HG03575 (cell line): Measurements from ENCODE around the gene CSH1.
"Not testable (repeated sequence)": the region's sequence is repeated elsewhere in the genome, so short reads cannot be mapped to it uniquely, and the experiment has no call there.

Experiments
- ATAC-seq: cut with Tn5 transposase; IDR thresholded peaks from one replicate; pipeline ENCODE4 v1.9.1; 2021; ENCODE audit not compliant: unreplicated experiment, insufficient number of reproducible peaks, low FRiP score; ENCODE audit errors: extremely low read depth

Gene CSH1

DNA sequence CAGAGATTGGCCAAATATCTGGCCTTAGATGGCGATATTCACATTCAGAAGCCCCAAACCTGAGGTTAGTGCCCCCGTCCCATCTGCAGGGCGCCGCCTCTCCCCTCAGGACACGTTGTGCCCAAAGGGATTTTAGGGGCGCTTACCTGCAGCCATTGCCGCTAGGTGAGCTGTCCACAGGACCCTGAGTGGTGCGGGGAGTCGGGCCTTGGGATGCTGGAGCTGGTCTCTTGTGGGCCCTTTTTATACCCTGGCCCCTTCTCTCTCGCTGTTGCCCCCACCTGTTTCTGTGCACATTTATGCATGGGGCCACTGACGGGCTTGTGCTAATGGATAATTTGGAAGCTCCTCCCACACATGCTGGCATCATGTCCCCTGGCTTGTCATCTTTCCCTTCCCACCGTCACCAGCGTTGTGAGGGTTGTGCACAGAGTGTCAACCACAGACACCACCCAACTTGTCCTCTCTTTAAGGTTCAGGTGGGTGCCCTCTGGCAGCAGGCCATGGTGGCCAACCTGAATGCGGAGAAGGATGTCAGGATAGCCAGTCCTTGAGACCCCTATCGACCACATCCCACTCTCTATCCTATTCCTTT, 14.8 kb upstream of the CSH1 start, which contains the start of gene CSHL1:
Gene CSHL1 (minus strand): TSS at position 218 of the 595 bp plus-strand sequence. CDS start 62 bp downstream, at position 156.
- no peak for ATAC-seq

DNA sequence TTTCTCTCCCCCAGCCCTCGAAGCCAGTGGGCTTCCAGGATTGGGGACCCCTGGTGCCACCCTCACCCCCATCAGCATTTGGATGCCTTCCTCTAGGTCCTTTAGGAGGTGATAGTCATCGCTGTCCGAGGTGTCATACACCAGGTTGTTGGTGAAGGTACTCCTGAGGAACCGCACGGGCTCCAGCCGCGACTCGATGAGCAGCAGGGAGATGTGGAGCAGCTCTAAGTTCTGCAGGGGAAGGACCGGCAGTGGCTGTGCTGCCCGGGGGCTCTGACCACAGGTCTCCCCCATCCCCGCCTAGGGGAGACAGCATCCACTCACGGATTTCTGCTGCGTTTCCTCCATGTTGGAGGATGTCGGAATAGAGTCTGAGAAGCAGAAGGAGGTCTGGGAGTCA, 13.7 kb upstream of the CSH1 start:
- ATAC-seq: no peak

DNA sequence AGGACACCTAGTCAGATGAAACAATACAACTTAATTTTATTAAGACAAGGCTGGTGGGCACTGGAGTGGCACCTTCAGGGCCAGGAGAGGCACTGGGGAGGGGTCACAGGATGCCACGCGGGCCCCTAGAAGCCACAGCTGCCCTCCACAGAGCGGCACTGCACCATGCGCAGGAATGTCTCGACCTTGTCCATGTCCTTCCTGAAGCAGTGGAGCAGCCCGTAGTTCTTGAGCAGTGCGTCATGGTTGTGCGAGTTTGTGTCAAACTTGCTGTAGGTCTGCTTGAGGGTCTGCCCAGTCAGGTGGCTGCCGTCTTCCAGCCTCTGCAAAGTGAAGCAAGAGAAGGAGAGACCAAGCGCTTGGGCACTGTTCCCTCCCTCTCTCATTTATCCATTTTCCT, 13.2 kb upstream of the CSH1 start:
- not testable (repeated sequence) for ATAC-seq

GRCh38 chr17:63907161-63907778, 10.9 kb upstream of the CSH1 start:
- not testable (repeated sequence) for ATAC-seq

DNA sequence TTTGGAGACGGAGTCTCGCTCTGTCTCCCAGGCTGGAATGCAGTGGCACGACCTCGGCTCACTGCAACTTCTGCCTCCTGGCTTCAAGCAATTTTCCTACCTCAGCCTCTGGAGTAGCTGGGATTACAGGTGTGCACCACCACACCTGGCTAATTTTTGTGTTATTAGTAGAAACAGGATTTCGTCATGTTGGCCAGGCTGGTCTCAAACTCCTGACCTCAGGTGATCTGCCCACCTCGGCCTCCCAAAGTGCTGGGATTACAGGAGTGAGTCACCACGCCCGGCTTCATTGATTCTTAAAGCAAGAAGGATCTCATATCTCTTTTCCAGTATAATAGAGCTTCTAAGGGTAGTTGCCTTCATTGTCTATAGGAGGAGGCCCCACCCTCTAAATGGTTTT, 8.4 kb upstream of the CSH1 start:
- not testable (repeated sequence) for ATAC-seq

- not testable (repeated sequence) for ATAC-seq
These were observed 7.4 kb upstream of the CSH1 start for GRCh38 chr17:63903787-63904201.

GRCh38 chr17:63901971-63902370, 5.6 kb upstream of the CSH1 start:
- ATAC-seq: not testable (repeated sequence)

GRCh38 chr17:63898899-63899798, 2.8 kb upstream of the CSH1 start:
- not testable (repeated sequence) for ATAC-seq

- not testable (repeated sequence) for ATAC-seq
These were observed 1.6 kb downstream of the CSH1 start for GRCh38 chr17:63894821-63895220.

DNA sequence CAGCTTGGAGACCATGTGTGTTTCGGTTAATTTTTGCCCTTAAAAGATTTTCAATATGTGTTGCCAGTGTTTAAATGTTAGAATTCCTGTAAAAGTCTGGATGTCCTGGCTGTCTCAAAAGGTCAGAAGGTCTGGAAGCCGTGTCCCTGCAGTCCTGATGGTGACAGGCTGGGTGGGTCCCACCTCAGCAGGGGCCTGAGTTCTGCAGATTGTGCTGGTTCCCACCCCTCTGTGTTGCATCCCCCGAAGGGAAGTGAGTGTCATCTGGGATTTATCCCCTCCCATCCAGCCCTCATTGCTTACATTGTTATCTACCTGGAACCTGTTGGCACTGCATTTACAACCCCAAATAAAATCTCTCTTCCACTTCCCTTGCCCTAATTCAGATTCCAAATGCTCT, 2.4 kb downstream of the CSH1 start:
- not testable (repeated sequence) for ATAC-seq

DNA sequence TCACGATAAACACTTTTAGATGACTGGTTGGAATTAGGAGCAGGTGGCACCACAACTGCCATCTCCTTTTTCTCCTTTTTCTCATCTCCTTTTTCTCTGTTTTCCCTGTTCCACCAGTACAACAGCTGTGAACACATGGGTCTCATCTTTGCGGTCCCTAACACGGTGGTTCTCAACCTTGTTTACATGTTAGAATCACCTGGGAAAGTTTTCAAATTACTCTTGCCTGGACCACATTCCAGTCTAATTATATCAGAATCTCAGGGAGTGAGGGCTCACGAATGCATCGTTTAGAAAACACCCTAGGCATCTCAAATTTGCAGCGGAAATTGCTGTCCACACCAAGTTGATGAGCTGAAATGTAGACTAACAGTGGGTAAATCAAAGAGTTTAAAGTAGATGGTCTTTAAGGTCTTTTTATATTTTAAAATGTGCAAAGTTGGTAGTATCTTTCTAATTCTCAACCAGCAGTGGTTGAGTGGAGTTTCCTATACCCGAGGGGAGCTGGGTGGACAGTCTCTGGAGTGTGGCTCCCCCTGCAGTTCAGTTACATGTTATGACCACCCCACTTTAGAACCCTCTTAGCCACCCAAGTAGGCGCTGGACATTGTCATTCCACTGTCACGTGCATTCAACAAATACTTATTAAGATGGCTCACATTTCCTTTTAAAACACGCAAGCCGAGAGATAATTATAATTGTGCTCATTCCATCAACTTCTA, 3.9 kb downstream of the CSH1 start:
- ATAC-seq: not testable (repeated sequence)

DNA sequence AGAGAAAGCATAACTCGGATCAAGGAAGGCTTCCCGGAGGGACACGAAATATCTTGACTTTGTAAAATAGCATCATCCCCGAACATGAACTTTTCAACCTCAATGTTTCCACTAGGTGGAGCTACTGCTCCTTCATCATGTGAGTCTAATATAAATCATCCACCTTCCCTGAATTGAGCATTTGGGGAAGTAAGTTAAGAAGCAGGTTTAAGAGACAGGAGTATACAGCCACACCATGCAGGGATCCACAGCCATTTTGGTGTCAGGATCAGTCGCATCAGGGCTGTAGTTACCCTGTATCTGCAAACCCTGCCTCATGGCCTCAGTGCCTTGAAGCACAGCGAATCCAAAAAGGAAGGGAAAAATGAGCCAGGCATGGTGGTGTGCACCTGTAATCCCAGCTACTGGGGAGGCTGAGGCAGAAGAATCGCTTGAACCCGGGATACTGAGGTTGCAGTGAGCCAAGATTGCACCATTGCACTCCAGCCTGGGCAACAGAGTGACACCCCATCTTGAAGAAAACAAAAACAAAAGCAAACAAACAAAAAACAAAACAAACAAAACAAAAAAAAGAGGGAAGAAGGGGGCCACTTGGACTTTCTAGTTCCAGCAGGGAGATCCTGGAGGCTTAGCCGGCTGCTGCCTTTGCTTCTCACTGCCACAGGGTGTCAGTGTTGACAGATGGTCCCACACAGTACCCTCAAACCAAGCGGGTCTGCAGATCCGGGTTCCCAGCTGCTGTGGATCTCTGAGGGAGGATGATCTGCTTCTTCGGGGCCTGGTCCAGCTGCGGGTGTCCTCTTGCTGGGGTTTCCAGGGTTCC, 7.1 kb downstream of the CSH1 start:
- ATAC-seq: not testable (repeated sequence)

DNA sequence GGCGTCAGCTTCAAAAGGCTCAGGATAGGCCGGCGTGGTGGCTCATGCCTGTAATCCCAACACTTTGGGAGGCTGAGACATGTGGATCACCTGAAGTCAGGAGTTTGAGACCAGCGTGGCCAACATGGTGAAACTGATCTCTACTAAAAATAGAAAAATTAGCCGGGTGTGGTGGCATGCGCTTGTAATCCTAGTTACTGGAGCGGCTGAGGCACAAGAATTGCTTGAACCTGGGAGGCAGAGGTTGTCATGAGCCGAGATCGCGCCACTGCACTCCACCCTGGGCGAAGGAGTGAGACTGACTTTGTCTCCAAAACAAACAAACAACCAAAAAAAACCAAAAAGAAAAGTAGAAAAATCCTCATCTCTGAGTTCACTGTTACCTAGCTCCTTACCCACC, 11.3 kb downstream of the CSH1 start:
- not testable (repeated sequence) for ATAC-seq

DNA sequence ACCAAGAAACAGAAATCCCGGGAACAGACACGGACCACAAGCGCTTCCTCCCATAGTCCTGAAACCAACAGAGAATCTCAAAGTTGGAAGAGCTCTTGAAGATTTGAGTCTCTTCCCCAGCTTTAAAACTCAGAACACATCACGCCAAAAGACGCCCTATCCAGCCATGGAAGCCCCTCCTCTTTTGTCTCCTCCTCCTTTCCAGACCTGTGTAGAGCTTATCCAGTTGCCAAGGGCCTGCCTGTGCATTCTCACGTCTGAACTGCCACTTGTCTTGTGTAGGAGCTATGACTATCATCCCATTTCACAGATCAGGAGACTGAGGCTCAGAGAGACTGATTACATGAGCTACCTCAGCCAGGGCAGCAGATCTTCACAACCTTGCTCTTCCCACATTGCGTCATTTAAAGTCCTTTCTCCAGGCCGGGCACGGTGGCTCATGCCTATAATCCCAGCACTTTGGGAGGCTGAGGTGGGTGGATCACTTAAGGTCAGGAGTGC, 13.7 kb downstream of the CSH1 start:
- not testable (repeated sequence) for ATAC-seq

DNA sequence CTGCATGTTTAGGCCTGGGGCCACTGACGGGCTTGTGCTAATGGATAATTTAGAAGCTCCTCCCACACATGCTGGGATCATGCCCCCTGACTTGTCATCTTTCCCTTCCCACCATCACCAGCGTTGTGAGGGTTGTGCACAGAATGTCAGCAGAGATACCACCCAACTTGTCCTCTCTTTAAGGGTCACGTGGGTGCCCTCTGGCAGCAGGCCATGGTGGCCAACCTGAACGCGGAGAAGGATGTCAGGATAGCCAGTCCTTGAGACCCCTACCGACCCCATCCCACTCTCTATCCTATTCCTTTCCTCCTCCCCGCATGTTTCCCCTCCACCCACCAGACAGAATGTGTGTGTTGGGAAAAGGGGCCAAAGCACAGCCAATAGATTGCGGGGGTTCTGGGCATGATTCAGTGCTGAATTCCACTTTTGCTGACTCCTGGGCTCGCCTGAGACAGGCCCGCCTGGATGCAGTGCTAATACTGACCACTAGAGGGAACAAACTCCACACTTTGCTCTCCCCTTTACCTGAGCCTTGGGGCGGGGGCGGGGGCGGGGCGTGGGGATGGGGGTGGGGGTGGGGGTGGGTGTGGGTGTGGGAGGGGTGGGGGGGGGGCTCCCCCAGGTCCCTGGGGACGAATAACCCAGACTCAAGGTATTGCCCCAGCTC, 14.3 kb downstream of the CSH1 start, which contains the start of gene GH2:
Gene GH2 (minus strand): TSS at position 10 of the 667 bp plus-strand sequence. CDS start 143 bp downstream, outside the sequence.
- ATAC-seq: no peak

- not testable (repeated sequence) for ATAC-seq
These were observed 15.0 kb downstream of the CSH1 start for GRCh38 chr17:63881337-63881736.

DNA sequence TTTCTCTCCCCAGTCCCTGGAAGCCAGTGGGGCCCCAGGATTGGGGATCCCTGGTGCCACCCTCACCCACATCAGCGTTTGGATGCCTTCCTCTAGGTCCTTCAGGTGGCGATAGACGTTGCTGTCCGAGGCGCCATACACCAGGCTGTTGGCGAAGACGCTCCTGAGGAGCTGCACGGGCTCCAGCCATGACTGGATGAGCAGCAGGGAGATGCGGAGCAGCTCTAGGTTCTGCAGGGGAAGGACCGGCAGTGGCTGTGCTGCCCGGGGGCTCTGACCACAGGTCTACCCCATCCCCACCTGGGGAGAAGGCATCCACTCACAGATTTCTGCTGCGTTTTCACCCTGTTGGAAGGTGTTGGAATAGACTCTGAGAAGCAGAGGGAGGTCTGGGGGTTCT, 15.7 kb downstream of the CSH1 start:
- no peak for ATAC-seq
